ENCODE measurements around the gene ACAD8. TPM values are rescaled to one million over a fixed set of nuclear protein-coding genes. Genes with fewer than 3 reads are reported as not detected.

ACAD8 gene
- total and polyA plus RNA-seq, 10 of the 15 experiments (the other 5 are each of a cell fraction or from before 2014, with no cell fraction given): 9.9 to 34.8 (median 22.2) TPM

DNA sequence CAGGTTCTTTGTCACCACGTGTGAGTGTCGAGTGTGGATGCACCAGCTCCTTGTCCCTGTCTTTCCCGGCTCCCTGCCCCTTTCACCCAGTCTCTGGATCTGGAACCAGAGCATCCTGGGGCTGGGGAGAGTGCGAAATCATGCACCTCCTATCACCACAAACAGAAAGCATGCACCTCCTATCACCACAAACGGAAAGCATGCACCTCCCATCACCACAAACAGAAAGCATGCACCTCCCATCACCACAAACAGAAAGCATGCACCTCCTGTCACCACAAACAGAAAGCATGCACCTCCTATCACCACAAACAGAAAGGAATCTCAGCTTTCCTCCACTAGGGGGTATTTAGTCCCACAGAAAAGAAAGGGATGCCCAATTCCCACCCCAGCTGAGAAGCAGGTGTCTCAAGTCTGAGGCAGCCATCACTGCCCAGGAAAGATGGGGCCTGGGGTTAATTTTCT is 16.9 kb downstream of the ACAD8 start (continued):
- TF ChIP-seq, protein P1, sequence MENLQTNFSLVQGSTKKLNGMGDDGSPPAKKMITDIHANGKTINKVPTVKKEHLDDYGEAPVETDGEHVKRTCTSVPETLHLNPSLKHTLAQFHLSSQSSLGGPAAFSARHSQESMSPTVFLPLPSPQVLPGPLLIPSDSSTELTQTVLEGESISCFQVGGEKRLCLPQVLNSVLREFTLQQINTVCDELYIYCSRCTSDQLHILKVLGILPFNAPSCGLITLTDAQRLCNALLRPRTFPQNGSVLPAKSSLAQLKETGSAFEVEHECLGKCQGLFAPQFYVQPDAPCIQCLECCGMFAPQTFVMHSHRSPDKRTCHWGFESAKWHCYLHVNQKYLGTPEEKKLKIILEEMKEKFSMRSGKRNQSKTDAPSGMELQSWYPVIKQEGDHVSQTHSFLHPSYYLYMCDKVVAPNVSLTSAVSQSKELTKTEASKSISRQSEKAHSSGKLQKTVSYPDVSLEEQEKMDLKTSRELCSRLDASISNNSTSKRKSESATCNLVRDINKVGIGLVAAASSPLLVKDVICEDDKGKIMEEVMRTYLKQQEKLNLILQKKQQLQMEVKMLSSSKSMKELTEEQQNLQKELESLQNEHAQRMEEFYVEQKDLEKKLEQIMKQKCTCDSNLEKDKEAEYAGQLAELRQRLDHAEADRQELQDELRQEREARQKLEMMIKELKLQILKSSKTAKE (IDR thresholded peaks at IDR 0.05; ENCODE audit: low read depth, poor library complexity, severe bottlenecking): no peak
- TF ChIP-seq RAD21 (IDR thresholded peaks at IDR 0.05; ENCODE audit: insufficient read depth, low read depth, low read length) (peak; percentile 49), MEF2B (IDR thresholded peaks at IDR 0.05; ENCODE audit: partially characterized antibody, poor library complexity, severe bottlenecking) (no peak)

DNA sequence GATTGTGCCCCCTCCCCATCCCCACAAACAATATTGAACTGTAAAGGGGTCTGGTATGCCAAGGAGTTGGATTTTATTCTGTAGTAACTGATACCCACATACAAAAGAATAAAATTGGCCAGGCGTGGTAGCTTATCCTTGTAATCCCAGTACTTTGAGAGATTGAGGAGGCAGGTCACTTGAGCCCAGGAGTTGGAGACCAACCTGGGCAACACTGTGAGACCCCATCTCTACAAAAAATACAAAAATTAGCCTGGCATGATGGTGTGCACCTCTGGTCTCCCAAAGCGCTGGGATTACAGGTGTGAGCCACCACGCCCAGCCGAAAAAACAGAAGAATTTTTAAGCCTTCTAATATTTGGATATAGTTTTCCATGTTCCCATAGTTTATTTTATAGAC is 18.6 kb downstream of the ACAD8 start:
- no peaks in the 10 kb centered on the region for H4K20me1 ChIP-seq (ENCODE audit: control insufficient read depth, insufficient read depth)

More for the DNA sequence above, 18.6 kb downstream of the ACAD8 start:
- Histone ChIP-seq H2AFZ (ENCODE audit: control insufficient read depth, low read depth, low read length) (no peak overlapping the region), H3K4me2 (ENCODE audit: control insufficient read depth, insufficient read depth) (no peak overlapping the region), H3K9ac (ENCODE audit: control insufficient read depth, insufficient read depth, low read length) (no peak overlapping the region), H3K79me2 (ENCODE audit: control insufficient read depth, insufficient read depth, low read length) (no peaks in the 10 kb centered on the region), H3K9me3 (replicated peaks; ENCODE audit: control insufficient read depth, insufficient read depth, low read length) (no peaks in the 10 kb centered on the region), H3K27me3 (replicated peaks in 1 of 2; ENCODE audit: control insufficient read depth in 2 of 2, insufficient read depth in 2 of 2, low read length in 1 of 2) (peaks cover 4 to 17% of the 10 kb centered on the region in 2 experiments), H3K4me1 (ENCODE audit: control insufficient read depth, insufficient read depth, low read length) (peaks cover 6% of the 10 kb centered on the region), H3K27ac (ENCODE audit: control insufficient read depth, insufficient read depth) (no peak overlapping the region), H3K4me3 (no peak overlapping the region), H3K36me3 (ENCODE audit: control insufficient read depth in 2 of 2, insufficient read depth in 2 of 2, low read length in 1 of 2) (no peaks in the 10 kb centered on the region)
- in situ Hi-C loops (cut with MboI): no loop called here
- DNase-seq (ENCODE audit: low read depth, low spot score) (no peak), ATAC-seq (no peak), FAIRE-seq (no peak)
- ChIA-PET RAD21 (ENCODE audit: unreplicated experiment) (no interaction called here), POLR2A (no interaction called here), SMC1A (ENCODE audit: uncharacterized antibody, unreplicated experiment) (no interaction called here), CTCF (interaction anchor here (2.8 kb wide), 1 partner anchor 10 kb away, joined by 15 read pairs; no protein-coding TSS in a partner anchor)
- TF ChIP-seq MYB (IDR thresholded peaks at IDR 0.05; ENCODE audit: borderline replicate concordance, low read depth, low read length) (no peak), SMC3 (IDR thresholded peaks at IDR 0.05; ENCODE audit: borderline replicate concordance, low read length) (no peak), CHD4 (IDR thresholded peaks at IDR 0.05) (no peak), NR2C1 (IDR thresholded peaks at IDR 0.05) (no peak), CHD1 (IDR thresholded peaks at IDR 0.05; ENCODE audit: low read depth, low read length) (no peak)
- TF ChIP-seq, protein P2, sequence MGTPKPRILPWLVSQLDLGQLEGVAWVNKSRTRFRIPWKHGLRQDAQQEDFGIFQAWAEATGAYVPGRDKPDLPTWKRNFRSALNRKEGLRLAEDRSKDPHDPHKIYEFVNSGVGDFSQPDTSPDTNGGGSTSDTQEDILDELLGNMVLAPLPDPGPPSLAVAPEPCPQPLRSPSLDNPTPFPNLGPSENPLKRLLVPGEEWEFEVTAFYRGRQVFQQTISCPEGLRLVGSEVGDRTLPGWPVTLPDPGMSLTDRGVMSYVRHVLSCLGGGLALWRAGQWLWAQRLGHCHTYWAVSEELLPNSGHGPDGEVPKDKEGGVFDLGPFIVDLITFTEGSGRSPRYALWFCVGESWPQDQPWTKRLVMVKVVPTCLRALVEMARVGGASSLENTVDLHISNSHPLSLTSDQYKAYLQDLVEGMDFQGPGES (IDR thresholded peaks at IDR 0.05): no peak
- BruUV-seq (replicated peaks): no TSS peak
- WGBS (ENCODE audit: insufficient coverage, insufficient replicate concordance, low lambda C conversion rate, missing lambda C conversion rate): 78% methylated on average over 4 of the region's 4 CpGs
- intact Hi-C loops (cut with micrococcal nuclease; ENCODE audit: unreplicated experiment): no loop called here

Measured in GM12878 (cell line).